Measurements from ENCODE around the gene TRIM65.

- TF ChIP-seq, protein P1, sequence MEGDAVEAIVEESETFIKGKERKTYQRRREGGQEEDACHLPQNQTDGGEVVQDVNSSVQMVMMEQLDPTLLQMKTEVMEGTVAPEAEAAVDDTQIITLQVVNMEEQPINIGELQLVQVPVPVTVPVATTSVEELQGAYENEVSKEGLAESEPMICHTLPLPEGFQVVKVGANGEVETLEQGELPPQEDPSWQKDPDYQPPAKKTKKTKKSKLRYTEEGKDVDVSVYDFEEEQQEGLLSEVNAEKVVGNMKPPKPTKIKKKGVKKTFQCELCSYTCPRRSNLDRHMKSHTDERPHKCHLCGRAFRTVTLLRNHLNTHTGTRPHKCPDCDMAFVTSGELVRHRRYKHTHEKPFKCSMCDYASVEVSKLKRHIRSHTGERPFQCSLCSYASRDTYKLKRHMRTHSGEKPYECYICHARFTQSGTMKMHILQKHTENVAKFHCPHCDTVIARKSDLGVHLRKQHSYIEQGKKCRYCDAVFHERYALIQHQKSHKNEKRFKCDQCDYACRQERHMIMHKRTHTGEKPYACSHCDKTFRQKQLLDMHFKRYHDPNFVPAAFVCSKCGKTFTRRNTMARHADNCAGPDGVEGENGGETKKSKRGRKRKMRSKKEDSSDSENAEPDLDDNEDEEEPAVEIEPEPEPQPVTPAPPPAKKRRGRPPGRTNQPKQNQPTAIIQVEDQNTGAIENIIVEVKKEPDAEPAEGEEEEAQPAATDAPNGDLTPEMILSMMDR (conservative IDR thresholded peaks at IDR 0.05; ENCODE audit: low read length): no peak
- TF ChIP-seq EZH2phosphoT487 (IDR thresholded peaks at IDR 0.05; ENCODE audit: borderline replicate concordance): no peak
These were observed 9.6 kb upstream of the TRIM65 start for GRCh38 chr17:75906143-75906884.

Measured in Loucy (cell line).